Measurements from ENCODE around the gene SHB.

The SHB gene

GRCh38 chr9:37903647-37904444 lies 165.2 kb downstream of the SHB start, which contains the start of gene SLC25A51 (continued):
- TF ChIP-seq ZBTB11 (tag by site-specific recombination; conservative IDR thresholded peaks at IDR 0.05; ENCODE audit: low read depth) (peak; percentile 80), ZXDB (tag by site-specific recombination; IDR thresholded peaks at IDR 0.05) (peak; percentile 68), ZNF37A (tag by site-specific recombination; IDR thresholded peaks at IDR 0.05) (no peak), KLF9 (tag by site-specific recombination; IDR thresholded peaks at IDR 0.05; ENCODE audit: low read depth) (peak; percentile 68), CTCF (tag by site-specific recombination; IDR thresholded peaks at IDR 0.05) (peak; percentile 99), PRDM10 (tag by site-specific recombination; IDR thresholded peaks at IDR 0.05) (no peak), ZBTB44 (tag by site-specific recombination; IDR thresholded peaks at IDR 0.05) (peak; percentile 44; the same call in 1 of the 2 replicates), ZBTB7A (tag by site-specific recombination; IDR thresholded peaks at IDR 0.05; ENCODE audit: low read depth) (0 out of 2 replicates have a peak, but pooled peaks have one; percentile 24)

GRCh38 chr9:37902796-37903646 lies 166.0 kb downstream of the SHB start:
- Histone ChIP-seq H3K36me3 (ENCODE audit: control insufficient read depth in 2 of 2, insufficient read depth in 1 of 2, low read length in 2 of 2) (peaks cover 5 to 16% of the 10 kb centered on the region in 2 experiments; a peak in 2 of 3 replicates), H3K4me3 (ENCODE audit: low read depth, low read length) (peak overlapping the region; percentile 84), H3K27ac (ENCODE audit: extremely low read depth, low read depth, low read length) (peak overlapping the region; percentile 67; the same call in 1 of the 2 replicates), H3K4me1 (ENCODE audit: control insufficient read depth, insufficient read depth, low read length) (no peaks in the 10 kb centered on the region), H3K9me3 (ENCODE audit: control insufficient read depth, insufficient read depth, low read depth, low read length) (no peaks in the 10 kb centered on the region)
- ChIA-PET POLR2A (interaction anchor here (0.6 to 2.3 kb wide), 7 partner anchors 10 to 418 kb away, joined by 3 to 8 read pairs (median 4); partner anchors contain the start of genes DCAF10, EXOSC3, POLR1E and SHB), CTCF (interaction anchor here (0.5 to 2.5 kb wide), 14 partner anchors 10 to 514 kb away, joined by 3 to 9 read pairs (median 4); no protein-coding TSS in a partner anchor)
- TF ChIP-seq ZNF600 (tag by site-specific recombination; IDR thresholded peaks at IDR 0.05) (peak; percentile 33; the same call in 1 of the 2 replicates), SP2 (tag by site-specific recombination; IDR thresholded peaks at IDR 0.05) (no peak), ZNF10 (tag by site-specific recombination; IDR thresholded peaks at IDR 0.05) (no peak), INSM2 (tag by site-specific recombination; IDR thresholded peaks at IDR 0.05) (no peak), BCL11A (tag by site-specific recombination; IDR thresholded peaks at IDR 0.05; ENCODE audit: low read depth) (no peak), ZNF473 (tag by site-specific recombination; IDR thresholded peaks at IDR 0.05) (no peak), ZBTB17 (tag by site-specific recombination; IDR thresholded peaks at IDR 0.05) (peak; percentile 85), KLF7 (tag by site-specific recombination; IDR thresholded peaks at IDR 0.05; ENCODE audit: borderline replicate concordance) (no peak), ZNF510 (tag by site-specific recombination; IDR thresholded peaks at IDR 0.05; ENCODE audit: insufficient replicate concordance) (no peak), ZNF37A (tag by site-specific recombination; IDR thresholded peaks at IDR 0.05) (no peak), ZNF670 (tag by site-specific recombination; IDR thresholded peaks at IDR 0.05; ENCODE audit: low read depth) (no peak)
